ENCODE data around the gene SIRT7. TPM values are rescaled to one million over a fixed set of nuclear protein-coding genes. Genes with fewer than 3 reads are reported as not detected.

The SIRT7 gene
- total and polyA plus RNA-seq, 2 donors (not counting 3 experiments of a cell fraction or from before 2014, with no cell fraction given): 11.6 to 28.8 TPM

DNA sequence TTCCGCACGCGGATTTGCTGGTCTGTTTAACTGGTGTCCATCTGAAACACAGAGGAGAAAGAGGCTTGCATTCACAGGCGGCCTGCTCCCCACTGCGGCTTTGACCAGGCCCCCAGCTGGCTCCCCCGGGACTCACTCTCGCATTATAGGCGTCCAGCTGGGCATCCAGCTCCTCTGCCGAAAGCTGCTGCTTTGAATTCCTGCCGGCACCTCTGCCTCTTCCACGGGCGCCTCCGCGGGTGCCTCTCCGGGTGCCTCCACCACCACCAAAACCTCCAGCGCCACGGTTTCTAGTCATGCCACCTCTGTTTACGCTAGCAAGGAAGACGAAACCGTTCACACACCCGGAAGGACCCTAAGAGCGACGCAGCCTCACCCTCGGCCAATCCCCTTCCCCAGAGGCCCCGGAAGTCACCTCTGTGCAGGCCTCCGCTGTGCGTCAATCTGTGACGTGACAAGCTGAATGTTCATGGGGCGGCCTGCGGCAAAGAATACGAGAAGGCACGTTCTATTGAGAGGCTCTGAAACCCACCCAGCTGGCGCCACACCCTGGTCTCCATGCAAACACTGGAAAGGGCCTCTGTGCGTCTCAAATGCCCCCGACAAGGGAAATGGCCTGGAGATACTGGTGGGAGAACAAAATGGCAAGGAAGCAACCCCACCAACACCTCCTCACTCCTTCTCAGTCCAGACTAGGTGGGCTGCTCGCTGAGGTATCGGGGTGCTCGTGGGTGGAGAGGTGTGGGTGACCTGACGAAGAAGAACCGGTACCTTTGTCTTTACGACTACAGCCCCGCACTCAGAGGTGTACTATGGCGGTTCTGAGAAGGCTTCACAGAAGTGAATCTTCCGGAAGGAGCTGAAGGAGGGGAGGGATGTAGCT is 29.6 kb downstream of the SIRT7 start:
- dilution Hi-C loops (cut with MboI; ENCODE audit: extremely low pct_ligation_motif_present, low sequenced_read_pairs): no loop called here
- POLR2A ChIA-PET: no interaction called here

DNA sequence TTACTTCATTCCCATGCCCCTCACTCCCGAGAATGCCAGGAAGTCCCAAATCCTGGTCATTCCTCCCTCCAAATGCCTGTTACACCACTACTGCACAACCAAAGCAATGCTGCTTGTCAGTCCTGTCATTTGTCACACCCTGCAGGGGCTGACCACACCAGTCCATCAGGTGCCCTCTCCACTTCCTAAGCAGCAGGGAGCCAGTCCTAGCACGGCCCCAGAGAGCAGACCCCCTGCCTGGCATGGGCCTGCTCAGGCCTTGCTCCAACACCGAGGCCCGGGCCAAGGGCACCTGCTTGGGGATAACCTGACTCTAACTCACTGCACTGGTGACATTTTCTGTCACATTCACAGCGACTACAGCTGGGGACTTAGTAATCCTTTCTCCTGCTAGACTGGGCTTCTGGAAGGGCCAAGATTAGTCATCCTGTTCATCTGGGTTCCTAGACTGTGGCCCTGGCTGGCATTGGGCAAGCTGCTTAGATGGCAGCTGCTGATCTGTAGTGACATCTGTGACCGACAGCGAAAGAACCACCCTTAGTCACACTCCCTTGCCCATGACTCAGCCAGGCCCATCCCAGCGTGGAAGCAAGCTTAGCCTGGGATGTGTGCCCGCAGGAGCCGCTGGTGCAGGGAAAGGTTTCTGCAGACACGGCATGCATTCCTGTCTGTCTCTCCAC is 32.0 kb downstream of the SIRT7 start:
- BruUV-seq (replicated peaks): no TSS peak
- POLR2A ChIA-PET: no interaction called here
- no peak for DNase-seq (ENCODE audit: low read depth, low spot score)
- H3K27ac ChIP-seq (ENCODE audit: insufficient read depth, low read depth, low read length): no peak overlapping the region
- H2AFZ ChIP-seq (ENCODE audit: low read depth, low read length): no peak overlapping the region
- H3K9ac ChIP-seq (replicated peaks; ENCODE audit: extremely low read depth, insufficient read depth, low read length): no peak overlapping the region
- no peak overlapping the region for H3K4me3 ChIP-seq (replicated peaks in 1 of 3; ENCODE audit: insufficient read depth in 1 of 3, low read depth in 1 of 3, low read length in 3 of 3)
- H3K79me2 ChIP-seq (ENCODE audit: control insufficient read depth, insufficient read depth, low read length): peaks cover 43% of the 10 kb centered on the region
- H3K9me1 ChIP-seq (replicated peaks; ENCODE audit: control insufficient read depth, extremely low read depth, insufficient read depth, low read length): no peaks in the 10 kb centered on the region
- no peaks in the 10 kb centered on the region for H4K20me1 ChIP-seq (replicated peaks; ENCODE audit: control insufficient read depth, extremely low read depth, insufficient read depth, low read length)
- no peak for FAIRE-seq
- dilution Hi-C loops (cut with MboI; ENCODE audit: extremely low pct_ligation_motif_present, low sequenced_read_pairs) (no loop called here), intact Hi-C loops (cut with micrococcal nuclease) (no loop called here)
- CTCF ChIA-PET: interaction anchor here (0.8 kb wide), 1 partner anchor 15 kb away, joined by 3 read pairs; the partner anchor contains the start of gene ARHGDIA
- H3K4me1 ChIP-seq (ENCODE audit: control insufficient read depth, extremely low read depth, insufficient read depth, low read length): peaks cover 13% of the 10 kb centered on the region
- TF ChIP-seq, protein P1, sequence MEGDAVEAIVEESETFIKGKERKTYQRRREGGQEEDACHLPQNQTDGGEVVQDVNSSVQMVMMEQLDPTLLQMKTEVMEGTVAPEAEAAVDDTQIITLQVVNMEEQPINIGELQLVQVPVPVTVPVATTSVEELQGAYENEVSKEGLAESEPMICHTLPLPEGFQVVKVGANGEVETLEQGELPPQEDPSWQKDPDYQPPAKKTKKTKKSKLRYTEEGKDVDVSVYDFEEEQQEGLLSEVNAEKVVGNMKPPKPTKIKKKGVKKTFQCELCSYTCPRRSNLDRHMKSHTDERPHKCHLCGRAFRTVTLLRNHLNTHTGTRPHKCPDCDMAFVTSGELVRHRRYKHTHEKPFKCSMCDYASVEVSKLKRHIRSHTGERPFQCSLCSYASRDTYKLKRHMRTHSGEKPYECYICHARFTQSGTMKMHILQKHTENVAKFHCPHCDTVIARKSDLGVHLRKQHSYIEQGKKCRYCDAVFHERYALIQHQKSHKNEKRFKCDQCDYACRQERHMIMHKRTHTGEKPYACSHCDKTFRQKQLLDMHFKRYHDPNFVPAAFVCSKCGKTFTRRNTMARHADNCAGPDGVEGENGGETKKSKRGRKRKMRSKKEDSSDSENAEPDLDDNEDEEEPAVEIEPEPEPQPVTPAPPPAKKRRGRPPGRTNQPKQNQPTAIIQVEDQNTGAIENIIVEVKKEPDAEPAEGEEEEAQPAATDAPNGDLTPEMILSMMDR (IDR thresholded peaks at IDR 0.05; ENCODE audit: extremely low read depth in 1 of 2, insufficient read depth in 1 of 2, low read depth in 1 of 2, low read length in 2 of 2): no peak
- no peak for TF ChIP-seq POLR2A (IDR thresholded peaks at IDR 0.05; ENCODE audit: low read depth, low read length)
- no peak for TF ChIP-seq MYC (IDR thresholded peaks at IDR 0.05; ENCODE audit: low read depth, low read length)
- TF ChIP-seq GATA2 (IDR thresholded peaks at IDR 0.05; ENCODE audit: insufficient read depth, insufficient read length, low read depth, low read length): no peak
- TF ChIP-seq JUN (IDR thresholded peaks at IDR 0.05; ENCODE audit: borderline replicate concordance, insufficient read depth, insufficient read length, low read depth): no peak
- TF ChIP-seq POLR2AphosphoS5 (IDR thresholded peaks at IDR 0.05; ENCODE audit: insufficient read depth, low read depth, low read length): no peak
- no peak for TF ChIP-seq FOS (IDR thresholded peaks at IDR 0.05; ENCODE audit: borderline replicate concordance, insufficient read depth, low read length)
- no peak for TF ChIP-seq EZH2 (IDR thresholded peaks at IDR 0.05; ENCODE audit: borderline replicate concordance, low read depth, low read length, severe bottlenecking)
- TF ChIP-seq, protein P2, sequence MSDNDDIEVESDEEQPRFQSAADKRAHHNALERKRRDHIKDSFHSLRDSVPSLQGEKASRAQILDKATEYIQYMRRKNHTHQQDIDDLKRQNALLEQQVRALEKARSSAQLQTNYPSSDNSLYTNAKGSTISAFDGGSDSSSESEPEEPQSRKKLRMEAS (IDR thresholded peaks at IDR 0.05; ENCODE audit: insufficient read depth, insufficient read length): no peak
- no peaks in the 10 kb centered on the region for H3K9me3 ChIP-seq (replicated peaks; ENCODE audit: control insufficient read depth, insufficient read depth, low read length)
- no peak overlapping the region for H3K4me2 ChIP-seq (ENCODE audit: insufficient read depth, low read length)
- peaks cover 26 to 42% of the 10 kb centered on the region in 2 experiments for H3K36me3 ChIP-seq (ENCODE audit: control insufficient read depth in 2 of 2, extremely low read depth in 1 of 2, insufficient read depth in 2 of 2, low read length in 2 of 2)
- H3K27me3 ChIP-seq (ENCODE audit: control insufficient read depth in 2 of 2, insufficient read depth in 2 of 2, low read length in 2 of 2): no peaks in the 10 kb centered on the region

More for the DNA sequence above, 29.6 kb downstream of the SIRT7 start:
- Histone ChIP-seq H3K9ac (replicated peaks; ENCODE audit: extremely low read depth, insufficient read depth, low read length) (no peak overlapping the region), H3K79me2 (ENCODE audit: control insufficient read depth, insufficient read depth, low read length) (peaks cover 55% of the 10 kb centered on the region), H2AFZ (ENCODE audit: low read depth, low read length) (no peak overlapping the region), H3K9me1 (replicated peaks; ENCODE audit: control insufficient read depth, extremely low read depth, insufficient read depth, low read length) (no peaks in the 10 kb centered on the region), H3K4me2 (ENCODE audit: insufficient read depth, low read length) (no peak overlapping the region), H3K4me1 (ENCODE audit: control insufficient read depth, extremely low read depth, insufficient read depth, low read length) (peaks cover 13% of the 10 kb centered on the region), H4K20me1 (replicated peaks; ENCODE audit: control insufficient read depth, extremely low read depth, insufficient read depth, low read length) (no peaks in the 10 kb centered on the region), H3K9me3 (replicated peaks; ENCODE audit: control insufficient read depth, insufficient read depth, low read length) (no peaks in the 10 kb centered on the region), H3K36me3 (ENCODE audit: control insufficient read depth in 2 of 2, extremely low read depth in 1 of 2, insufficient read depth in 2 of 2, low read length in 2 of 2) (peaks cover 24 to 42% of the 10 kb centered on the region in 2 experiments), H3K4me3 (replicated peaks in 1 of 3; ENCODE audit: insufficient read depth in 1 of 3, low read depth in 1 of 3, low read length in 3 of 3) (no peak overlapping the region), H3K27ac (ENCODE audit: insufficient read depth, low read depth, low read length) (no peak overlapping the region), H3K27me3 (ENCODE audit: control insufficient read depth in 2 of 2, insufficient read depth in 2 of 2, low read length in 2 of 2) (no peaks in the 10 kb centered on the region)
- BruUV-seq (replicated peaks): no TSS peak
- TF ChIP-seq POLR2AphosphoS5 (IDR thresholded peaks at IDR 0.05; ENCODE audit: insufficient read depth, low read depth, low read length) (no peak), JUN (IDR thresholded peaks at IDR 0.05; ENCODE audit: borderline replicate concordance, insufficient read depth, insufficient read length, low read depth) (no peak), MYC (IDR thresholded peaks at IDR 0.05; ENCODE audit: low read depth, low read length) (no peak), FOS (IDR thresholded peaks at IDR 0.05; ENCODE audit: borderline replicate concordance, insufficient read depth, low read length) (no peak), POLR2A (IDR thresholded peaks at IDR 0.05; ENCODE audit: low read depth, low read length) (no peak), EZH2 (IDR thresholded peaks at IDR 0.05; ENCODE audit: borderline replicate concordance, low read depth, low read length, severe bottlenecking) (no peak)
- CTCF ChIA-PET: no interaction called here
- no peak for DNase-seq (ENCODE audit: low read depth, low spot score)
- no peak for FAIRE-seq
- intact Hi-C loops (cut with micrococcal nuclease): no loop called here
